ENCODE data around the gene MICALL2.
"Not testable (repeated sequence)": the region's sequence is repeated elsewhere in the genome, so short reads cannot be mapped to it uniquely, and the experiment has no call there.

Gene MICALL2

DNA sequence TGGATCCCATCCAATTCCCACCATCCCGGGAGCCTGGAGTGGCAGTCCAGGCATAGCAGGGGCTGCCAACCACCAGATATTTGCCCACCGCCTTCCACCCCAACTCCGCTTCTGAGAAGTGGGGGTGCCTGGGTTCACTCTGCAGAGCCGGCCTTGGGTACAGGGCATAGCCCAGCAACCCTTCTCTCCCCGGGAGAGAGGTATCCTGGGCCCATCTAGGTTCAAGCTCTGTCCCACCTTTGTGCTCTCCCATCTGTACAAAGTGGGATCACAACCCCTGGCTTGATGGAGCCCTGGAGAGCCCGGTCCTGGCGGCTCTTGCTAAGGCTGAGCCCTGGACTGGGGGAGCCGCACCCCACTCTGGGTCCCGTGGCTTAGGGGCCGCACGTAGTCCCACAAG lies 12.2 kb downstream of the MICALL2 start:
- H3K27ac ChIP-seq = no peak overlapping the region
- TF ChIP-seq ZFX (IDR thresholded peaks at IDR 0.05) = no peak
- TF ChIP-seq, protein P1, sequence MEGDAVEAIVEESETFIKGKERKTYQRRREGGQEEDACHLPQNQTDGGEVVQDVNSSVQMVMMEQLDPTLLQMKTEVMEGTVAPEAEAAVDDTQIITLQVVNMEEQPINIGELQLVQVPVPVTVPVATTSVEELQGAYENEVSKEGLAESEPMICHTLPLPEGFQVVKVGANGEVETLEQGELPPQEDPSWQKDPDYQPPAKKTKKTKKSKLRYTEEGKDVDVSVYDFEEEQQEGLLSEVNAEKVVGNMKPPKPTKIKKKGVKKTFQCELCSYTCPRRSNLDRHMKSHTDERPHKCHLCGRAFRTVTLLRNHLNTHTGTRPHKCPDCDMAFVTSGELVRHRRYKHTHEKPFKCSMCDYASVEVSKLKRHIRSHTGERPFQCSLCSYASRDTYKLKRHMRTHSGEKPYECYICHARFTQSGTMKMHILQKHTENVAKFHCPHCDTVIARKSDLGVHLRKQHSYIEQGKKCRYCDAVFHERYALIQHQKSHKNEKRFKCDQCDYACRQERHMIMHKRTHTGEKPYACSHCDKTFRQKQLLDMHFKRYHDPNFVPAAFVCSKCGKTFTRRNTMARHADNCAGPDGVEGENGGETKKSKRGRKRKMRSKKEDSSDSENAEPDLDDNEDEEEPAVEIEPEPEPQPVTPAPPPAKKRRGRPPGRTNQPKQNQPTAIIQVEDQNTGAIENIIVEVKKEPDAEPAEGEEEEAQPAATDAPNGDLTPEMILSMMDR (conservative IDR thresholded peaks at IDR 0.05) = no peak

- no peak overlapping the region for H3K27ac ChIP-seq
- TF ChIP-seq, protein P1 (conservative IDR thresholded peaks at IDR 0.05) = no peak
- no peak for TF ChIP-seq ZFX (IDR thresholded peaks at IDR 0.05)
These were observed 12.6 kb downstream of the MICALL2 start for GRCh38 chr7:1446620-1447032.

DNA sequence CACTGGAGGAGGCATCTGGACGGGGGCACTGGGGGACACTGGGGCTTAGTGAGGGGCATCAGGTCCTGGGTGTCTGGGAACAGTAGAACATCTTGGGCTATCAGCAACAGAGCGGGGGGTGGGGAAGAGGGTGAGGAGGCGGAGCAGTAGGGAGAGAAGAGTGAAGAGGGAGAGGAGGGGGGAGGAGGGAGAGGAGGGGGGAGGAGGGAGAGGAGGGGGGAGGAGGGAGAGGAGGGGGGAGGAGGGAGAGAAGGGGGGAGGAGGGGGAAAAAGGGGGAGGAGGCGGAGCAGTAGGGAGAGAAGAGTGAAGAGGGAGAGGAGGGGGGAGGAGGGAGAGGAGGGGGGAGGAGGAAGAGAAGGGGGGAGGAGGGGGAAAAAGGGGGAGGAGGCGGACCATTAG lies 13.2 kb downstream of the MICALL2 start:
- H3K27ac ChIP-seq = not testable (repeated sequence)

- H3K27ac ChIP-seq = no peak overlapping the region
- no peak for TF ChIP-seq ZFX (IDR thresholded peaks at IDR 0.05)
These were observed 13.9 kb downstream of the MICALL2 start for GRCh38 chr7:1445341-1445740.

DNA sequence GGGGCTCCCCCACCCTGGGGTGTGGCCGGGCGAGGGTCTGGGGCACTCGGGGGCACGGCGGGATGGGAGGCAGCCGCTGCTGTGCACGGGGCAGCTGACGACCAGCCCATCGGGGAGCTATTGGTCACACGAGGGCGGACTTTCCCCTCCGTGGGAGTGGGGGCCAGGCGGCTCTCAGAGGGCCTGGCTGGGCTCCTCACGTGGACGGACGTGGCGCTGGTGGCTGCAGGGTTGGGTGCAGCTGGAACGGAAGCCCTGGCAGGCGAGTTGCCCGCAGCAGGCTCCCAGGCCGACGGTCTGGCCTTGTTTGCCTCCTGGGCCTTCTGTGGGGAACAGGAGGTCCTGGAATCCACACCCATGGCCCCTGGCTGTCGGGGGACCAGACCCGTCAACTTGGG lies 14.3 kb downstream of the MICALL2 start:
- TF ChIP-seq ZFX (IDR thresholded peaks at IDR 0.05) = no peak
- TF ChIP-seq, protein P1 (conservative IDR thresholded peaks at IDR 0.05) = no peak
- no peak overlapping the region for H3K27ac ChIP-seq

- no peak overlapping the region for H3K27ac ChIP-seq
These were observed 14.9 kb downstream of the MICALL2 start for GRCh38 chr7:1444214-1444924.

GRCh38 chr7:1443587-1444200 lies 15.6 kb downstream of the MICALL2 start:
- not testable (repeated sequence) for H3K27ac ChIP-seq

More at GRCh38 chr7:1444214-1444924, 14.9 kb downstream of the MICALL2 start:
- TF ChIP-seq ZFX (IDR thresholded peaks at IDR 0.05) = no peak
- TF ChIP-seq, protein P1 (conservative IDR thresholded peaks at IDR 0.05) = no peak

GRCh38 chr7:1442355-1443124 lies 16.7 kb downstream of the MICALL2 start:
- no peak overlapping the region for H3K27ac ChIP-seq

More at GRCh38 chr7:1442355-1443124, 16.7 kb downstream of the MICALL2 start:
- TF ChIP-seq, protein P1 (conservative IDR thresholded peaks at IDR 0.05) = no peak
- TF ChIP-seq ZFX (IDR thresholded peaks at IDR 0.05) = no peak

Data from C4-2B (cell line).